ENCODE data around the gene CFAP58. TPM values are rescaled to one million over a fixed set of nuclear protein-coding genes. Genes with fewer than 3 reads are reported as not detected.
"Not testable (repeated sequence)": the region's sequence is repeated elsewhere in the genome, so short reads cannot be mapped to it uniquely, and the experiment has no call there.

CFAP58 gene
- total RNA-seq, 4 donors from 2014 or later: 0.71 to 1.6 (median 1.0) TPM

- peaks cover 0 to 3% (median 0%) of the 10 kb centered on the region in 4 donors for H3K4me1 ChIP-seq
- no peak overlapping the region for H3K4me3 ChIP-seq
- H3K36me3 ChIP-seq: no peaks in the 10 kb centered on the region
- TF ChIP-seq POLR2AphosphoS5 (IDR thresholded peaks at IDR 0.05): no peak
- no peak for TF ChIP-seq POLR2A (IDR thresholded peaks at IDR 0.05; ENCODE audit: low read depth)
- TF ChIP-seq EP300 (IDR thresholded peaks at IDR 0.05): no peak
- no peak for TF ChIP-seq CTCF (IDR thresholded peaks at IDR 0.05)
- WGBS: 90% methylated on average over 5 of the region's 5 CpGs
- H3K27ac ChIP-seq (replicated peaks in 1 of 4): no peak overlapping the region
- intact Hi-C loops (cut with DNase I): no loop called here
- no peaks in the 10 kb centered on the region for H3K9me3 ChIP-seq
- DNase-seq (ENCODE audit: extremely low spot score): no peak
- no peaks in the 10 kb centered on the region for H3K27me3 ChIP-seq
Observed at GRCh38 chr10:104450954-104451353, 97.3 kb downstream of the CFAP58 start.

GRCh38 chr10:104452977-104453376, 99.3 kb downstream of the CFAP58 start:
- Histone ChIP-seq H3K27ac (replicated peaks in 1 of 4) (no peak overlapping the region), H3K9me3 (no peaks in the 10 kb centered on the region), H3K4me1 (peaks cover 0 to 3% (median 0%) of the 10 kb centered on the region in 4 donors), H3K36me3 (no peaks in the 10 kb centered on the region), H3K27me3 (no peaks in the 10 kb centered on the region), H3K4me3 (no peak overlapping the region)
- DNase-seq (ENCODE audit: extremely low spot score): no peak
- no peak for TF ChIP-seq POLR2A (IDR thresholded peaks at IDR 0.05; ENCODE audit: low read depth)
- no peak for TF ChIP-seq CTCF (IDR thresholded peaks at IDR 0.05)
- no peak for TF ChIP-seq EP300 (IDR thresholded peaks at IDR 0.05)
- no peak for TF ChIP-seq POLR2AphosphoS5 (IDR thresholded peaks at IDR 0.05)
- WGBS: 84% methylated on average over 3 of the region's 3 CpGs
- intact Hi-C loops (cut with DNase I): no loop called here

GRCh38 chr10:104456802-104457542, 103.3 kb downstream of the CFAP58 start:
- Histone ChIP-seq H3K4me1 (peaks cover 0 to 3% (median 0%) of the 10 kb centered on the region in 4 donors), H3K27me3 (no peaks in the 10 kb centered on the region), H3K4me3 (no peak overlapping the region), H3K36me3 (no peaks in the 10 kb centered on the region), H3K9me3 (peaks cover 0 to 3% (median 0%) of the 10 kb centered on the region in 4 donors), H3K27ac (replicated peaks in 1 of 4) (no peak overlapping the region)
- DNase-seq (ENCODE audit: extremely low spot score): no peak
- TF ChIP-seq POLR2AphosphoS5 (IDR thresholded peaks at IDR 0.05) (no peak), EP300 (IDR thresholded peaks at IDR 0.05) (no peak), POLR2A (IDR thresholded peaks at IDR 0.05; ENCODE audit: low read depth) (no peak), CTCF (IDR thresholded peaks at IDR 0.05) (no peak)
- intact Hi-C loops (cut with DNase I): no loop called here
- 62% methylated on average over 8 of the region's 8 CpGs for WGBS

GRCh38 chr10:104457543-104457828, 103.9 kb downstream of the CFAP58 start:
- intact Hi-C loops (cut with DNase I): no loop called here
- Histone ChIP-seq H3K27ac (replicated peaks in 1 of 4) (no peak overlapping the region), H3K27me3 (no peaks in the 10 kb centered on the region), H3K4me1 (peaks cover 0 to 3% (median 0%) of the 10 kb centered on the region in 4 donors), H3K4me3 (no peak overlapping the region), H3K36me3 (no peaks in the 10 kb centered on the region), H3K9me3 (peaks cover 0 to 6% (median 0%) of the 10 kb centered on the region in 4 donors)
- 94% methylated on average over 3 of the region's 3 CpGs for WGBS
- TF ChIP-seq POLR2AphosphoS5 (IDR thresholded peaks at IDR 0.05) (no peak), POLR2A (IDR thresholded peaks at IDR 0.05; ENCODE audit: low read depth) (no peak), CTCF (IDR thresholded peaks at IDR 0.05) (no peak), EP300 (IDR thresholded peaks at IDR 0.05) (no peak)
- no peak for DNase-seq (ENCODE audit: extremely low spot score)

- intact Hi-C loops (cut with DNase I): not testable (repeated sequence)
Observed at GRCh38 chr10:104465575-104465974, 111.9 kb downstream of the CFAP58 start.

GRCh38 chr10:104468818-104469217, 115.2 kb downstream of the CFAP58 start:
- peaks cover 0 to 13% (median 10%) of the 10 kb centered on the region in 4 donors for H3K9me3 ChIP-seq
- 83% methylated on average over 2 of the region's 2 CpGs for WGBS
- H3K4me1 ChIP-seq; H3K36me3 ChIP-seq; DNase-seq (ENCODE audit: extremely low spot score); H3K27me3 ChIP-seq; H3K27ac ChIP-seq (replicated peaks in 1 of 4); H3K4me3 ChIP-seq; intact Hi-C loops (cut with DNase I): not testable (repeated sequence)

More at GRCh38 chr10:104465575-104465974, 111.9 kb downstream of the CFAP58 start:
- not testable (repeated sequence) for H3K27ac ChIP-seq (replicated peaks in 1 of 4); H3K36me3 ChIP-seq; H3K4me1 ChIP-seq; DNase-seq (ENCODE audit: extremely low spot score); H3K27me3 ChIP-seq; H3K4me3 ChIP-seq
- H3K9me3 ChIP-seq: peaks cover 0 to 23% (median 21%) of the 10 kb centered on the region in 4 donors
